ENCODE data around the gene WNT11. TPM values are rescaled to one million over a fixed set of nuclear protein-coding genes. Genes with fewer than 3 reads are reported as not detected.

The WNT11 gene
- total and polyA plus RNA-seq, 2 of the 13 experiments (the other 11 are each of a cell fraction or from before 2014, with no cell fraction given) = 0.34 to 0.66 TPM

DNA sequence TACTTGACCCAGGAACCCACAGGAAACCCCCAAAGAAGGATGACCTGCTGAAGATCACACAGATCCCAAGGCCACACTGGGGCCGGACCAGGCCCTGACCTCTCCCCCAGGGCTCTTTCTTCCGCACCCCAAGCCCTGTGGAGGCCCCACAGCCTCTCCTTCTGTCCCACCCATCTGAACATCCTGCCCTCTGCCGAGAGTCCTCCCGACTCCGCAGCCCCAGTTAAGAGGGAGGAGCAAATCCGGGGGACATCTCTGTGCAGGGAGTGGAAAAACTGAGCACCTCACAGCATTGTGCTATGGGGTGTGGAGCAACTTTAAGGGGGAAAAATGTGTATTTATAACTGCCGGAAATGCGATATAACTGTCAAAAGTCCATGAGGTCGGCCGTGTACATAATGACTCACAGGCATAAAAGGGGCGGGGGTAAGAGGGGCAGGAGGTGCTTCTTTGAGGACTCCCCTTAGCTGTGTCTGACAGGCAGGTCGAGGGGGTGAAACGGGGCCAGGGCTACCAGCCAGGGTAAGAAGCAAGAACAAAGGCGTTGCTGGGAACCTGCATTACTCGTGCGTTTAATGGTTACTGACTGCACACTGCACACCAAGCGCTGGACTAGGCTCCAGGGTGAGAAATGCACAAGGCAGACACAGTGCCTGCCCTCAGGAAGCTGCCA, 57.2 kb downstream of the WNT11 start (continued):
- TF ChIP-seq FOXP1 (IDR thresholded peaks at IDR 0.05) (no peak), FOXP1 (CRISPR knock-in tag; IDR thresholded peaks at IDR 0.05) (no peak), ZNF121 (CRISPR knock-in tag; IDR thresholded peaks at IDR 0.05) (no peak), ZIK1 (CRISPR knock-in tag; IDR thresholded peaks at IDR 0.05; ENCODE audit: borderline replicate concordance, low read depth) (0 out of 2 replicates have a peak, but pooled peaks have one; percentile 24), HOXA9 (CRISPR knock-in tag; IDR thresholded peaks at IDR 0.05; ENCODE audit: borderline replicate concordance) (no peak), MYNN (CRISPR knock-in tag; IDR thresholded peaks at IDR 0.05; ENCODE audit: low read depth) (no peak), THYN1 (CRISPR knock-in tag; IDR thresholded peaks at IDR 0.05; ENCODE audit: borderline replicate concordance, low read depth) (no peak), MEIS1 (CRISPR knock-in tag; IDR thresholded peaks at IDR 0.05; ENCODE audit: borderline replicate concordance) (no peak), ZNF451 (CRISPR knock-in tag; IDR thresholded peaks at IDR 0.05) (no peak)
- TF ChIP-seq, protein P1, sequence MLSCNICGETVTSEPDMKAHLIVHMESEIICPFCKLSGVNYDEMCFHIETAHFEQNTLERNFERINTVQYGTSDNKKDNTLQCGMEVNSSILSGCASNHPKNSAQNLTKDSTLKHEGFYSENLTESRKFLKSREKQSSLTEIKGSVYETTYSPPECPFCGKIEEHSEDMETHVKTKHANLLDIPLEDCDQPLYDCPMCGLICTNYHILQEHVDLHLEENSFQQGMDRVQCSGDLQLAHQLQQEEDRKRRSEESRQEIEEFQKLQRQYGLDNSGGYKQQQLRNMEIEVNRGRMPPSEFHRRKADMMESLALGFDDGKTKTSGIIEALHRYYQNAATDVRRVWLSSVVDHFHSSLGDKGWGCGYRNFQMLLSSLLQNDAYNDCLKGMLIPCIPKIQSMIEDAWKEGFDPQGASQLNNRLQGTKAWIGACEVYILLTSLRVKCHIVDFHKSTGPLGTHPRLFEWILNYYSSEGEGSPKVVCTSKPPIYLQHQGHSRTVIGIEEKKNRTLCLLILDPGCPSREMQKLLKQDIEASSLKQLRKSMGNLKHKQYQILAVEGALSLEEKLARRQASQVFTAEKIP (CRISPR knock-in tag; IDR thresholded peaks at IDR 0.05; ENCODE audit: borderline replicate concordance) = no peak
- TF ChIP-seq, protein P2, sequence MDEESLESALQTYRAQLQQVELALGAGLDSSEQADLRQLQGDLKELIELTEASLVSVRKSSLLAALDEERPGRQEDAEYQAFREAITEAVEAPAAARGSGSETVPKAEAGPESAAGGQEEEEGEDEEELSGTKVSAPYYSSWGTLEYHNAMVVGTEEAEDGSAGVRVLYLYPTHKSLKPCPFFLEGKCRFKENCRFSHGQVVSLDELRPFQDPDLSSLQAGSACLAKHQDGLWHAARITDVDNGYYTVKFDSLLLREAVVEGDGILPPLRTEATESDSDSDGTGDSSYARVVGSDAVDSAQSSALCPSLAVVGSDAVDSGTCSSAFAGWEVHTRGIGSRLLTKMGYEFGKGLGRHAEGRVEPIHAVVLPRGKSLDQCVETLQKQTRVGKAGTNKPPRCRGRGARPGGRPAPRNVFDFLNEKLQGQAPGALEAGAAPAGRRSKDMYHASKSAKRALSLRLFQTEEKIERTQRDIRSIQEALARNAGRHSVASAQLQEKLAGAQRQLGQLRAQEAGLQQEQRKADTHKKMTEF (CRISPR knock-in tag; IDR thresholded peaks at IDR 0.05) = 0 out of 2 replicates have a peak, but pooled peaks have one; percentile 32
- TF ChIP-seq, protein P3, sequence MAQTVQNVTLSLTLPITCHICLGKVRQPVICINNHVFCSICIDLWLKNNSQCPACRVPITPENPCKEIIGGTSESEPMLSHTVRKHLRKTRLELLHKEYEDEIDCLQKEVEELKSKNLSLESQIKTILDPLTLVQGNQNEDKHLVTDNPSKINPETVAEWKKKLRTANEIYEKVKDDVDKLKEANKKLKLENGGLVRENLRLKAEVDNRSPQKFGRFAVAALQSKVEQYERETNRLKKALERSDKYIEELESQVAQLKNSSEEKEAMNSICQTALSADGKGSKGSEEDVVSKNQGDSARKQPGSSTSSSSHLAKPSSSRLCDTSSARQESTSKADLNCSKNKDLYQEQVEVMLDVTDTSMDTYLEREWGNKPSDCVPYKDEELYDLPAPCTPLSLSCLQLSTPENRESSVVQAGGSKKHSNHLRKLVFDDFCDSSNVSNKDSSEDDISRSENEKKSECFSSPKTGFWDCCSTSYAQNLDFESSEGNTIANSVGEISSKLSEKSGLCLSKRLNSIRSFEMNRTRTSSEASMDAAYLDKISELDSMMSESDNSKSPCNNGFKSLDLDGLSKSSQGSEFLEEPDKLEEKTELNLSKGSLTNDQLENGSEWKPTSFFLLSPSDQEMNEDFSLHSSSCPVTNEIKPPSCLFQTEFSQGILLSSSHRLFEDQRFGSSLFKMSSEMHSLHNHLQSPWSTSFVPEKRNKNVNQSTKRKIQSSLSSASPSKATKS (CRISPR knock-in tag; IDR thresholded peaks at IDR 0.05) = no peak
- TF ChIP-seq, protein P4, sequence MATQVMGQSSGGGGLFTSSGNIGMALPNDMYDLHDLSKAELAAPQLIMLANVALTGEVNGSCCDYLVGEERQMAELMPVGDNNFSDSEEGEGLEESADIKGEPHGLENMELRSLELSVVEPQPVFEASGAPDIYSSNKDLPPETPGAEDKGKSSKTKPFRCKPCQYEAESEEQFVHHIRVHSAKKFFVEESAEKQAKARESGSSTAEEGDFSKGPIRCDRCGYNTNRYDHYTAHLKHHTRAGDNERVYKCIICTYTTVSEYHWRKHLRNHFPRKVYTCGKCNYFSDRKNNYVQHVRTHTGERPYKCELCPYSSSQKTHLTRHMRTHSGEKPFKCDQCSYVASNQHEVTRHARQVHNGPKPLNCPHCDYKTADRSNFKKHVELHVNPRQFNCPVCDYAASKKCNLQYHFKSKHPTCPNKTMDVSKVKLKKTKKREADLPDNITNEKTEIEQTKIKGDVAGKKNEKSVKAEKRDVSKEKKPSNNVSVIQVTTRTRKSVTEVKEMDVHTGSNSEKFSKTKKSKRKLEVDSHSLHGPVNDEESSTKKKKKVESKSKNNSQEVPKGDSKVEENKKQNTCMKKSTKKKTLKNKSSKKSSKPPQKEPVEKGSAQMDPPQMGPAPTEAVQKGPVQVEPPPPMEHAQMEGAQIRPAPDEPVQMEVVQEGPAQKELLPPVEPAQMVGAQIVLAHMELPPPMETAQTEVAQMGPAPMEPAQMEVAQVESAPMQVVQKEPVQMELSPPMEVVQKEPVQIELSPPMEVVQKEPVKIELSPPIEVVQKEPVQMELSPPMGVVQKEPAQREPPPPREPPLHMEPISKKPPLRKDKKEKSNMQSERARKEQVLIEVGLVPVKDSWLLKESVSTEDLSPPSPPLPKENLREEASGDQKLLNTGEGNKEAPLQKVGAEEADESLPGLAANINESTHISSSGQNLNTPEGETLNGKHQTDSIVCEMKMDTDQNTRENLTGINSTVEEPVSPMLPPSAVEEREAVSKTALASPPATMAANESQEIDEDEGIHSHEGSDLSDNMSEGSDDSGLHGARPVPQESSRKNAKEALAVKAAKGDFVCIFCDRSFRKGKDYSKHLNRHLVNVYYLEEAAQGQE (IDR thresholded peaks at IDR 0.05; ENCODE audit: borderline replicate concordance in 1 of 2, low read depth in 1 of 2, low read length in 2 of 2) = no peak
- TF ChIP-seq, protein P5, sequence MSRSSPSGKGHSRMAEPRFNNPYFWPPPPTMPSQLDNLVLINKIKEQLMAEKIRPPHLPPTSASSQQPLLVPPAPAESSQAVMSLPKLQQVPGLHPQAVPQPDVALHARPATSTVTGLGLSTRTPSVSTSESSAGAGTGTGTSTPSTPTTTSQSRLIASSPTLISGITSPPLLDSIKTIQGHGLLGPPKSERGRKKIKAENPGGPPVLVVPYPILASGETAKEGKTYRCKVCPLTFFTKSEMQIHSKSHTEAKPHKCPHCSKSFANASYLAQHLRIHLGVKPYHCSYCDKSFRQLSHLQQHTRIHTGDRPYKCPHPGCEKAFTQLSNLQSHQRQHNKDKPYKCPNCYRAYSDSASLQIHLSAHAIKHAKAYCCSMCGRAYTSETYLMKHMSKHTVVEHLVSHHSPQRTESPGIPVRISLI (CRISPR knock-in tag; IDR thresholded peaks at IDR 0.05; ENCODE audit: borderline replicate concordance) = no peak
- TF ChIP-seq, protein P6, sequence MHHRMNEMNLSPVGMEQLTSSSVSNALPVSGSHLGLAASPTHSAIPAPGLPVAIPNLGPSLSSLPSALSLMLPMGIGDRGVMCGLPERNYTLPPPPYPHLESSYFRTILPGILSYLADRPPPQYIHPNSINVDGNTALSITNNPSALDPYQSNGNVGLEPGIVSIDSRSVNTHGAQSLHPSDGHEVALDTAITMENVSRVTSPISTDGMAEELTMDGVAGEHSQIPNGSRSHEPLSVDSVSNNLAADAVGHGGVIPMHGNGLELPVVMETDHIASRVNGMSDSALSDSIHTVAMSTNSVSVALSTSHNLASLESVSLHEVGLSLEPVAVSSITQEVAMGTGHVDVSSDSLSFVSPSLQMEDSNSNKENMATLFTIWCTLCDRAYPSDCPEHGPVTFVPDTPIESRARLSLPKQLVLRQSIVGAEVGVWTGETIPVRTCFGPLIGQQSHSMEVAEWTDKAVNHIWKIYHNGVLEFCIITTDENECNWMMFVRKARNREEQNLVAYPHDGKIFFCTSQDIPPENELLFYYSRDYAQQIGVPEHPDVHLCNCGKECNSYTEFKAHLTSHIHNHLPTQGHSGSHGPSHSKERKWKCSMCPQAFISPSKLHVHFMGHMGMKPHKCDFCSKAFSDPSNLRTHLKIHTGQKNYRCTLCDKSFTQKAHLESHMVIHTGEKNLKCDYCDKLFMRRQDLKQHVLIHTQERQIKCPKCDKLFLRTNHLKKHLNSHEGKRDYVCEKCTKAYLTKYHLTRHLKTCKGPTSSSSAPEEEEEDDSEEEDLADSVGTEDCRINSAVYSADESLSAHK (CRISPR knock-in tag; IDR thresholded peaks at IDR 0.05; ENCODE audit: borderline replicate concordance) = no peak
